Measurements from ENCODE around the gene GRIN2B.

DNA sequence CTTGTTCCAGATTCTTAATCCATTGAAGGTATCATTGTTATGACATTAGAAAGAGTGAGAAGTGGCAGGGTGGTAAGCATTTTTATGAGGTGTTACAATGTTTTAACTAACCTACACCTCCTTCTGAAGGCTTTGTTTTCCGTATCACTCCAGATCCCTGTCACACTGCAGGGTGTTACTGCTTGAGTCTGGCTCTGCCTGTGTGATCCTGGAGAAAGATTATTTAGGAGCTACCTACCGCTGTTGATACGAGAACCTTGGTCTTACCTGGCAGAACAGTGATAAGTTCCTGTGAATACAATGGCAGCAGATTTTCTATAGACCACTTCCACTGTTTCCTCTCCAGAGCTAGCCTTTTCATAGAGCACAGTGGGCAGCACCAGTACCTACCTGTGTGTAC, 36.2 kb downstream of the GRIN2B start:
- TF ChIP-seq SETDB1 (IDR thresholded peaks at IDR 0.05; ENCODE audit: insufficient read length, low read length) (no peak), ZNF416 (tag by site-specific recombination; IDR thresholded peaks at IDR 0.05) (no peak), ZNF670 (tag by site-specific recombination; IDR thresholded peaks at IDR 0.05; ENCODE audit: low read depth) (no peak), ZFP3 (tag by site-specific recombination; IDR thresholded peaks at IDR 0.05; ENCODE audit: low read depth) (no peak), YY1 (tag by site-specific recombination; IDR thresholded peaks at IDR 0.05) (no peak), BCL11A (tag by site-specific recombination; IDR thresholded peaks at IDR 0.05; ENCODE audit: low read depth) (no peak)
- TF ChIP-seq, protein P1, sequence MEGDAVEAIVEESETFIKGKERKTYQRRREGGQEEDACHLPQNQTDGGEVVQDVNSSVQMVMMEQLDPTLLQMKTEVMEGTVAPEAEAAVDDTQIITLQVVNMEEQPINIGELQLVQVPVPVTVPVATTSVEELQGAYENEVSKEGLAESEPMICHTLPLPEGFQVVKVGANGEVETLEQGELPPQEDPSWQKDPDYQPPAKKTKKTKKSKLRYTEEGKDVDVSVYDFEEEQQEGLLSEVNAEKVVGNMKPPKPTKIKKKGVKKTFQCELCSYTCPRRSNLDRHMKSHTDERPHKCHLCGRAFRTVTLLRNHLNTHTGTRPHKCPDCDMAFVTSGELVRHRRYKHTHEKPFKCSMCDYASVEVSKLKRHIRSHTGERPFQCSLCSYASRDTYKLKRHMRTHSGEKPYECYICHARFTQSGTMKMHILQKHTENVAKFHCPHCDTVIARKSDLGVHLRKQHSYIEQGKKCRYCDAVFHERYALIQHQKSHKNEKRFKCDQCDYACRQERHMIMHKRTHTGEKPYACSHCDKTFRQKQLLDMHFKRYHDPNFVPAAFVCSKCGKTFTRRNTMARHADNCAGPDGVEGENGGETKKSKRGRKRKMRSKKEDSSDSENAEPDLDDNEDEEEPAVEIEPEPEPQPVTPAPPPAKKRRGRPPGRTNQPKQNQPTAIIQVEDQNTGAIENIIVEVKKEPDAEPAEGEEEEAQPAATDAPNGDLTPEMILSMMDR (tag by site-specific recombination; IDR thresholded peaks at IDR 0.05) = no peak
